Body of pancreas (tissue), 4 donors: ENCODE results near the gene LARP4B. TPM values are rescaled to one million over a fixed set of nuclear protein-coding genes. Genes with fewer than 3 reads are reported as not detected.

ENCODE experiments used
- ATAC-seq: fragments of 150-250 bp; one replicate; pipeline ENCODE4 v1.9.1; 2016
- DNase-seq, 4 donors: peaks; one replicate each; pipeline ENCODE4 v3.0.0-alpha.2; 2019
- H3K27ac ChIP-seq, 4 donors: fragments of 200-600 bp; sonication (generic); 1 replicate in 3 of 4; 2 replicates in 1 of 4; pipeline versions ENCODE4 v1.5.1 to v1.6.1; 2016 to 2019; ENCODE audit warnings: mild to moderate bottlenecking in 1 of 4, mixed read lengths in 1 of 4, moderate library complexity in 1 of 4
- H3K27me3 ChIP-seq, 2 donors: fragments of 200-600 bp; sonication (generic); one replicate each; pipeline ENCODE4 v1.6.0; 2016; ENCODE audit warnings: mild to moderate bottlenecking in 1 of 2
- H3K36me3 ChIP-seq, 2 donors: fragments of 200-600 bp; sonication (generic); replicated peaks in 1 of 2; 2 replicates each; pipeline ENCODE4 v1.5.1; 2016; ENCODE audit warnings: low read depth in 2 of 2; ENCODE audit not compliant: insufficient read depth in 1 of 2
- H3K4me1 ChIP-seq: fragments of 200-600 bp; sonication (generic); one replicate; pipeline ENCODE4 v1.6.0; 2016
- H3K4me3 ChIP-seq, 2 donors: fragments of 200-600 bp; sonication (generic); 1 replicate in 1 of 2; 2 replicates in 1 of 2; pipeline ENCODE4 v1.5.1; 2016 to 2019
- H3K9me3 ChIP-seq, 3 donors: fragments of 200-600 bp; sonication (generic); 1 replicate in 2 of 3; 2 replicates in 1 of 3; pipeline ENCODE4 v1.5.1; 2016
- CTCF ChIP-seq, 7 experiments: fragments of 450-650 bp in 4 of 7; fragments of 200-600 bp in 3 of 7; sonication (generic) in 3 of 7; IDR thresholded peaks; one replicate each; pipeline ENCODE4 v1.5.1; 2016 to 2019; ENCODE audit warnings: antibody characterized with exemption in 7 of 7
- POLR2A ChIP-seq, 3 donors: fragments of 450-650 bp; IDR thresholded peaks; one replicate each; pipeline ENCODE4 v1.6.1; 2016; ENCODE audit warnings: antibody characterized with exemption in 3 of 3, mild to moderate bottlenecking in 2 of 3
- WGBS, 2 donors: methylation state at CpG; one replicate each; pipeline ENCODE4 v1.1.5; 2017; 5-methylcytosine and 5-hydroxymethylcytosine counted together
- intact Hi-C: fragments of 100-400 bp; cut with DNase I; formaldehyde crosslinking; loops from one replicate; pipeline ENCODE4 v1.15.1; 2023
- total RNA-seq, 2 donors: library from RNA; depleted of rRNA; stranded (reverse); fragments of >200 nt; gene quantifications; one replicate each; pipeline ENCODE4 v1.1.0, GENCODE V29; 2016

LARP4B gene
- total RNA-seq, 2 donors from 2014 or later, result 41.0 to 61.6 TPM

DNA sequence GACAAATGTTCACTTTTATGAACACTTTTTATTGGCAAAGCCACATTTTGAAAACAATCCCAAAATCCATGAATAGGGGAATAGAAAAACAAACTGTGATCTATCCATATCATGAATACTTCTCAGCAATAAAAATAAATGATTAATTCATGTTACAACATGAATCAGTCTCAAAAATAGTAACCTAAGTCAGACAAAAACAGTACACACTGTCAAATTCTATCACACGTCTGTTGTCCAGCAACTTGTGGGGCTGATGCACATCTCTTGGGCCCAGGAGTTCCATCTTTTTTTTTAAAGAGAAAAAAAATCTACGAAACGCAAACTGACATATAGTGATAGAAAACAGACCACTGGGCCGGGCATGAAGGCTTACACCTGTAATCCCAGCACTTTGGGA lies 71.0 kb downstream of the LARP4B start:
- ATAC-seq (no peak), DNase-seq (no peak)
- H3K27ac ChIP-seq, result no peak overlapping the region
- TF ChIP-seq POLR2A (IDR thresholded peaks at IDR 0.05), result no peak
- no peak for TF ChIP-seq CTCF (IDR thresholded peaks at IDR 0.05)
- H3K9me3 ChIP-seq, result no peaks in the 10 kb centered on the region
- intact Hi-C loops, result no loop called here
- peaks cover 5% of the 10 kb centered on the region for H3K4me1 ChIP-seq
- WGBS, 2 donors, result 75 to 76% methylated on average over 4 of the region's 4 CpGs
- H3K36me3 ChIP-seq, result peaks cover 4 to 15% of the 10 kb centered on the region in 2 donors
- H3K27me3 ChIP-seq, result no peaks in the 10 kb centered on the region
- no peak overlapping the region for H3K4me3 ChIP-seq

DNA sequence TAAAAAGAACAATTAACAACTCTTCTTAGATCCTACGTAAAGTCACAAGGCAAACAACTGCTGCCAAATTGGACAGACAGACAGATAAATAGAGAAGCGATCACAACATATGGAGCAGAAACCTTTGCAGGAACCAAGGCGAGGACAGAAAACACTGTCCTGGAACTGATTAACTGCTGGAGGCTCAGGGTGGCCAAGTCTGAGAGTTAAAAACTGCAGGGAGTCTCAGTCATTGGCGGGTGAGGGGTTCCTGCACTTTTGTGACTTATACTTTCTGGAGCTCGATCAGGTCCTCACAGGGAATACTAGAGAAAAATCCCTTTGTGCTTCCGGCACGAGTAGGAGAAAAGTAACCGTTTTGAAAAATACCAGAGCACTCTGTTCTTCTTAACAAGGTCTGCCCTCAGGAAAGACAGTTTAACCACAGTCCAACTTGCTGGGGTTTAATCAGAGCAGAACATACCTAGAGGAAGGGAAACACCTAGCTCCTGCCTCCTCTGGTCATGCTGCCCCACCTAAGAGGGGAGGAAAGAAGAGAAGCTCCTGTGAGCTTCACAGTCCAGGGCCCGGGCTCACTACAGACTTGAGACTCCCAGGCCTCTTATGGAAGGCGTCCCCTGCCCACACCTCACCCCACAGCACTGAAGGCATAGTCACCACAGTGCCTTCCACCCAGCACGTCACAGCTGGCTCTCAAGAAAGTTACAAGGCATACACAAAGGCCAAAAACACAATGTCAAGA lies 74.9 kb downstream of the LARP4B start:
- H3K4me1 ChIP-seq, result peaks cover 20% of the 10 kb centered on the region
- no peaks in the 10 kb centered on the region for H3K9me3 ChIP-seq
- intact Hi-C loops, result no loop called here
- 58 to 63% methylated on average over 11 of the region's 11 CpGs for WGBS, 2 donors
- DNase-seq (no peak), ATAC-seq (no peak)
- H3K27ac ChIP-seq, result peak overlapping the region in 2 of 4 donors; percentile 29 to 49
- no peak overlapping the region for H3K4me3 ChIP-seq
- no peaks in the 10 kb centered on the region for H3K27me3 ChIP-seq
- no peak for TF ChIP-seq POLR2A (IDR thresholded peaks at IDR 0.05)
- TF ChIP-seq CTCF (IDR thresholded peaks at IDR 0.05), result no peak
- peaks cover 4 to 6% of the 10 kb centered on the region in 2 donors for H3K36me3 ChIP-seq

DNA sequence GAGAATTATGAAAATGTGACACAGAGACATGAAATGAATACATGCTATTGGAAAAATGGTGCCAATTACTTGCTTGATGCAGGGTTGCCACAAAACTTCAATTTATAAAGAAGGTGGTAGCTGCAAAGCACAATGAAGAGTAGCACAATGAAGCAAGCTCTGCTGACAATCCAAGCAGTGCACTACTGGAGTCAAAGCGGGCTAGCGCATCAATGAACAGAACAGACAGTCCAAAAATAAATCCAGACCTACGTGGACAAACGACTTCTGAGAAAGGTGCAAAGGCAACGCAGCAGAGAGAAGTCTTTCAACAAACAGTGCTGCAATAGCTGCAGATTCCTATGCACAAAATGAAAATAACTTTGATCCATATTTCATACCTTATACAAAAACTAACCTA lies 75.8 kb downstream of the LARP4B start:
- intact Hi-C loops, result no loop called here
- no peaks in the 10 kb centered on the region for H3K27me3 ChIP-seq
- ATAC-seq (no peak), DNase-seq (no peak)
- peaks cover 20% of the 10 kb centered on the region for H3K4me1 ChIP-seq
- H3K9me3 ChIP-seq, result no peaks in the 10 kb centered on the region
- peaks cover 0 to 2% of the 10 kb centered on the region in 2 donors for H3K36me3 ChIP-seq
- H3K4me3 ChIP-seq, result no peak overlapping the region
- TF ChIP-seq CTCF (IDR thresholded peaks at IDR 0.05) (no peak), POLR2A (IDR thresholded peaks at IDR 0.05) (no peak)
- H3K27ac ChIP-seq, result no peak overlapping the region
- 82 to 90% methylated on average over 5 of the region's 5 CpGs for WGBS, 2 donors

GRCh38 chr10:855079-855478 lies 76.4 kb downstream of the LARP4B start:
- H3K4me1 ChIP-seq, result peaks cover 20% of the 10 kb centered on the region
- ATAC-seq (no peak), DNase-seq (no peak)
- intact Hi-C loops, result no loop called here
- 62 to 70% methylated on average over 1 of the region's 1 CpG for WGBS, 2 donors
- H3K36me3 ChIP-seq, result no peaks in the 10 kb centered on the region
- H3K27me3 ChIP-seq, result no peaks in the 10 kb centered on the region
- no peak overlapping the region for H3K4me3 ChIP-seq
- TF ChIP-seq POLR2A (IDR thresholded peaks at IDR 0.05) (no peak), CTCF (IDR thresholded peaks at IDR 0.05) (no peak)
- no peaks in the 10 kb centered on the region for H3K9me3 ChIP-seq
- no peak overlapping the region for H3K27ac ChIP-seq

DNA sequence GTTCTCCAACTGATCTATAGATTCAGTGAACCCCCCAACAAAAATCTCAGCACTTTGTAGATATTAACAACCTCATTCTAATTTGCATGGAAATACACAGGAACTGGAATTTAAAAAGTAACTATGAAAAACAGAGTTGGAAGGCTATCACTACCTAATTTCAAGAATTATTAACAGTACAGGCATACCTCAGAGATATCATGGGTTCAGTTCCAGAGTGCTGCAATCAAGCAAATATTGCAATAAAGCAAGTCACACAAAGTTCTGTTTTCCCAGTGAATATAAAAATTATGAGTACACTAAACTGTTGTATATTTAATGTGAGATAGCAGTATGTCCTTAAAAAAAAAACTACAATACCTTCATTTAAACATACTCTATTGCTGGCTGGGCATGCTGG lies 78.5 kb downstream of the LARP4B start:
- TF ChIP-seq POLR2A (IDR thresholded peaks at IDR 0.05), result no peak
- TF ChIP-seq CTCF (IDR thresholded peaks at IDR 0.05), result no peak
- H3K36me3 ChIP-seq, result no peaks in the 10 kb centered on the region
- no peak overlapping the region for H3K4me3 ChIP-seq
- intact Hi-C loops, result no loop called here
- H3K4me1 ChIP-seq, result peaks cover 23% of the 10 kb centered on the region
- H3K27ac ChIP-seq, result peak overlapping the region in 2 of 4 donors; percentile 62 to 67
- DNase-seq (no peak), ATAC-seq (peak; percentile 52)
- H3K27me3 ChIP-seq, result no peaks in the 10 kb centered on the region
- H3K9me3 ChIP-seq, result no peaks in the 10 kb centered on the region
